ENCODE results near the gene DIDO1.

- TF ChIP-seq CTCF (IDR thresholded peaks at IDR 0.05) (no peak), EZH2 (IDR thresholded peaks at IDR 0.05; ENCODE audit: borderline replicate concordance, insufficient read depth, low read depth, low read length, poor library complexity, severe bottlenecking) (no peak)
Observed at GRCh38 chr20:62967628-62968351, 41.5 kb upstream of the DIDO1 start.

All from B cell (primary cell).